ENCODE results near the gene ACSS1.

DNA sequence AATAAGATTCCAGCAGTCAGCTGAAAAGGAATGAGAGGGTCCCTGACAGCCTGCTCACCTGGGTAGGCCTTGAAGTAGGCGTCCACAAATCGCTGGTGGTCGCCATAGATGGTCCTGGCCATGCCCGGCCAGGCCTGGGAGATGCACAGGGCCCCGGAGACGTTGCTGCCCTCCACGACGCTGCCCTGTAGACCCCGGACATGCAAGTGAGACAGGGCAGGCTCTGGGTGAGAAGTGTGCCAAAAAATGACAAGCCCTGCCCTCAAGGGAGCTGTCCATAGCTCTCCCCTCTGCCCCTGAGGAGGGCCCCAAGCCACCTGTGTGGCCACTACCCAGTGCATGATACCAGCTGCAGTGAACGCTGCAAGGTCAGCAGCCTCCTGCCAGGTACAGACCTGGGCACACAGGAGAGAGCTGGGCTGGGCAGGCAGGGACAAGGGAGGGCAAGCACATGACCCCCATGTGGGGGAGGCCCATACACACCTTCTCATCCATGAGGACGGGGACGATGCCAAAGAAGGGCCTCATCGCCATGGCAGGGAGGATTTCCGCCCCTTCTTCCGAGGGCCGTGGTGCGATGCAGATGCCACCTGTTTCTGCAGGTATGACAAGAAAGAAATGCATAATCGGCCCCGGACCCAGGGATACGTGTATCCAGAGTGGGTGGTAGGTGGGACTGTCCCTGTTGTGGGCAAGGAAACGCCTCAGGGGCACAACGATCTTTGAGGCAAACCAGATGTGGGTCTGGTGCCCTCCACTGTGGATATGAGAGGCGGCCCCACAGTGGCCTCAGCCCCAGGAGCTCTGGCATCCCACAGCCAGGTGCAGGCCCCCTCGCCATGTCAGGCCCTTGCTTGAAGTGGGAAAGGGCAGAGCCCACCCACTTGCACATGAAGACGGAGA, 44.2 kb downstream of the ACSS1 start:
- TF ChIP-seq, protein P1, sequence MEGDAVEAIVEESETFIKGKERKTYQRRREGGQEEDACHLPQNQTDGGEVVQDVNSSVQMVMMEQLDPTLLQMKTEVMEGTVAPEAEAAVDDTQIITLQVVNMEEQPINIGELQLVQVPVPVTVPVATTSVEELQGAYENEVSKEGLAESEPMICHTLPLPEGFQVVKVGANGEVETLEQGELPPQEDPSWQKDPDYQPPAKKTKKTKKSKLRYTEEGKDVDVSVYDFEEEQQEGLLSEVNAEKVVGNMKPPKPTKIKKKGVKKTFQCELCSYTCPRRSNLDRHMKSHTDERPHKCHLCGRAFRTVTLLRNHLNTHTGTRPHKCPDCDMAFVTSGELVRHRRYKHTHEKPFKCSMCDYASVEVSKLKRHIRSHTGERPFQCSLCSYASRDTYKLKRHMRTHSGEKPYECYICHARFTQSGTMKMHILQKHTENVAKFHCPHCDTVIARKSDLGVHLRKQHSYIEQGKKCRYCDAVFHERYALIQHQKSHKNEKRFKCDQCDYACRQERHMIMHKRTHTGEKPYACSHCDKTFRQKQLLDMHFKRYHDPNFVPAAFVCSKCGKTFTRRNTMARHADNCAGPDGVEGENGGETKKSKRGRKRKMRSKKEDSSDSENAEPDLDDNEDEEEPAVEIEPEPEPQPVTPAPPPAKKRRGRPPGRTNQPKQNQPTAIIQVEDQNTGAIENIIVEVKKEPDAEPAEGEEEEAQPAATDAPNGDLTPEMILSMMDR (conservative IDR thresholded peaks at IDR 0.05; ENCODE audit: low read depth, low read length), result no peak
- TF ChIP-seq EZH2 (IDR thresholded peaks at IDR 0.05; ENCODE audit: low read length, unreplicated experiment), result no peak
